IMR-90 (cell line): ENCODE results near the gene C3orf85. TPM values are rescaled to one million over a fixed set of nuclear protein-coding genes. Genes with fewer than 3 reads are reported as not detected.

ENCODE experiments used
- ATAC-seq: fragments of 200-7000 bp; cut with Tn5 transposase; 2 replicates; pipeline ENCODE4 v1.9.1; 2020; ENCODE audit warnings: low read depth, mild to moderate bottlenecking, moderate library complexity
- BruUV-seq: library from RNA; stranded (reverse); fragments of 400-500 nt; replicated peaks from 2 replicates; lab custom pipeline; 2021; lab: Mats Ljungman, UMichigan
- CTCF ChIA-PET: fragments of 300-600 bp; formaldehyde crosslinking; extraction: SDS; loops from one replicate; lab custom pipeline; 2021; ENCODE audit warnings: antibody characterized with exemption; lab: Yijun Ruan, JAX
- POLR2A ChIA-PET: fragments of 300-600 bp; sonication (Branson Sonifier 250); formaldehyde crosslinking; loops from one replicate; lab custom pipeline; 2022; ENCODE audit warnings: antibody characterized with exemption; ENCODE audit not compliant: unreplicated experiment; lab: Charles Lee
- DNase-seq: peaks from one replicate; pipeline ENCODE4 v3.0.0; 2013
- H2AFZ ChIP-seq: replicated peaks from 2 replicates; pipeline ENCODE3; 2013; ENCODE audit warnings: low read length, mild to moderate bottlenecking; ENCODE audit not compliant: poor library complexity
- H2AK5ac ChIP-seq: 2 replicates; pipeline ENCODE4 v1.6.1; 2013; ENCODE audit warnings: low read depth, low read length, inconsistent platforms
- H2AK9ac ChIP-seq: replicated peaks from 2 replicates; pipeline ENCODE3; 2013; ENCODE audit warnings: mild to moderate bottlenecking, low read depth, low read length, moderate library complexity; ENCODE audit not compliant: poor library complexity
- H2BK120ac ChIP-seq: 2 replicates; pipeline ENCODE4 v1.6.1; 2013; ENCODE audit warnings: low read depth, low read length, inconsistent platforms
- H2BK15ac ChIP-seq: 3 replicates; pipeline ENCODE4 v1.6.1; 2013; ENCODE audit warnings: low read depth, low read length, inconsistent platforms
- H2BK20ac ChIP-seq: 2 replicates; pipeline ENCODE4 v1.6.1; 2013; ENCODE audit warnings: low read depth, mild to moderate bottlenecking, inconsistent platforms, low read length, moderate library complexity
- H2BK5ac ChIP-seq: 2 replicates; pipeline ENCODE4 v1.6.1; 2013; ENCODE audit warnings: mild to moderate bottlenecking, low read depth, low read length, inconsistent platforms; ENCODE audit not compliant: poor library complexity, severe bottlenecking
- H3K14ac ChIP-seq: replicated peaks from 2 replicates; pipeline ENCODE4 v1.6.1; 2013; ENCODE audit warnings: low read depth, low read length, inconsistent platforms
- H3K18ac ChIP-seq: 2 replicates; pipeline ENCODE4 v1.6.1; 2013; ENCODE audit warnings: low read depth, low read length, control low read depth
- H3K23ac ChIP-seq: 2 replicates; pipeline ENCODE4 v1.6.1; 2013; ENCODE audit warnings: low read depth, low read length, inconsistent platforms
- H3K27ac ChIP-seq: 2 replicates; pipeline ENCODE4 v1.5.1; 2013; ENCODE audit warnings: mild to moderate bottlenecking, control low read depth, low read length; ENCODE audit not compliant: insufficient read depth
- H3K27me3 ChIP-seq: 2 replicates; pipeline ENCODE4 v1.6.1; 2013; ENCODE audit warnings: low read length; ENCODE audit not compliant: control insufficient read depth, insufficient read depth
- H3K36me3 ChIP-seq: 2 replicates; pipeline ENCODE4 v1.6.1; 2013; ENCODE audit warnings: low read length, mixed read lengths; ENCODE audit not compliant: control insufficient read depth, insufficient read depth
- H3K4ac ChIP-seq: 2 replicates; pipeline ENCODE4 v1.6.1; 2013; ENCODE audit warnings: low read depth, low read length, inconsistent platforms
- H3K4me1 ChIP-seq: 2 replicates; pipeline ENCODE4 v1.6.1; 2013; ENCODE audit warnings: low read length, mixed read lengths; ENCODE audit not compliant: control insufficient read depth, insufficient read depth
- H3K4me2 ChIP-seq: 2 replicates; pipeline ENCODE4 v1.6.1; 2013; ENCODE audit warnings: low read depth, mild to moderate bottlenecking, control low read depth, low read length, moderate library complexity
- H3K4me3 ChIP-seq: 2 replicates; pipeline ENCODE4 v1.5.1; 2013; ENCODE audit warnings: low read depth, mild to moderate bottlenecking, control low read depth, low read length, moderate library complexity; ENCODE audit not compliant: insufficient read depth
- H3K56ac ChIP-seq: 2 replicates; pipeline ENCODE4 v1.6.1; 2013; ENCODE audit warnings: low read length, inconsistent platforms; ENCODE audit not compliant: insufficient read depth; ENCODE audit errors: extremely low read depth
- H3K79me1 ChIP-seq, 2 experiments: 2 replicates each; pipeline ENCODE4 v1.6.1; 2013; ENCODE audit warnings: low read length in 2 of 2, inconsistent platforms in 1 of 2, low read depth in 1 of 2
- H3K9ac ChIP-seq: 2 replicates; pipeline ENCODE4 v1.6.1; 2013; ENCODE audit warnings: low read depth, low read length, control low read depth
- H3K9me1 ChIP-seq: 2 replicates; pipeline ENCODE4 v1.6.1; 2013; ENCODE audit warnings: low read length, inconsistent platforms; ENCODE audit not compliant: insufficient read depth
- H3K9me3 ChIP-seq: 2 replicates; pipeline ENCODE4 v1.6.1; 2013; ENCODE audit warnings: low read length; ENCODE audit not compliant: control insufficient read depth, insufficient read depth
- H4K20me1 ChIP-seq: 2 replicates; pipeline ENCODE4 v1.6.1; 2013; ENCODE audit warnings: low read length, inconsistent platforms; ENCODE audit not compliant: insufficient read depth
- H4K5ac ChIP-seq: 2 replicates; pipeline ENCODE4 v1.6.1; 2013; ENCODE audit warnings: mild to moderate bottlenecking, low read depth, low read length, control low read depth
- H4K8ac ChIP-seq, 2 experiments: 2 replicates each; pipeline ENCODE4 v1.6.1; 2013; ENCODE audit warnings: low read depth in 2 of 2, low read length in 2 of 2, control low read depth in 1 of 2, inconsistent platforms in 1 of 2
- H4K91ac ChIP-seq: 2 replicates; pipeline ENCODE4 v1.6.1; 2013; ENCODE audit warnings: low read depth, low read length, inconsistent platforms; ENCODE audit not compliant: insufficient read depth
- RFX5 ChIP-seq: IDR thresholded peaks from 2 replicates; pipeline ENCODE4 v1.8.0; 2012; ENCODE audit warnings: low read depth, mild to moderate bottlenecking, low read length, moderate library complexity
- WGBS, 2 experiments: methylation state at CpG; one replicate each; pipeline versions ENCODE4 v1.1.5 to v1.1.7; 2013; ENCODE audit warnings: missing lambda C conversion rate in 2 of 2; ENCODE audit not compliant: insufficient read length in 1 of 2; ENCODE audit errors: extremely low coverage in 2 of 2; 5-methylcytosine and 5-hydroxymethylcytosine counted together
- dilution Hi-C: fragments of 300-500 bp; cut with HindIII; formaldehyde crosslinking; loops from one replicate; pipeline ENCODE4 v1.14.3; 2018; ENCODE audit warnings: low sequenced_read_pairs; ENCODE audit not compliant: unreplicated experiment
- in situ Hi-C: fragments of 300-500 bp; cut with MboI; formaldehyde crosslinking; loops from 3 replicates; pipeline ENCODE4 v1.14.3; 2019; ENCODE audit warnings: low sequenced_read_pairs, inconsistent platforms, mixed read lengths
- intact Hi-C: fragments of 100-400 bp; cut with micrococcal nuclease; formaldehyde crosslinking; loops from 2 replicates; pipeline ENCODE4 v1.10.0; 2022
- polyA plus RNA-seq, 3 experiments: library from polyadenylated mRNA; depleted of rRNA; stranded (reverse); fragments of >200 nt; gene quantifications; 2 replicates each; pipeline ENCODE4 v1.2.3, GENCODE V29; 2012; ENCODE audit warnings: low replicate concordance in 1 of 3
- total RNA-seq: library from RNA; depleted of rRNA; stranded (reverse); fragments of >200 nt; gene quantifications from 2 replicates; pipeline ENCODE4 v1.2.3, GENCODE V29; 2012

Gene C3orf85
- total and polyA plus RNA-seq, 2 of the 4 experiments (the other 2 are of a cell fraction): not detected

DNA sequence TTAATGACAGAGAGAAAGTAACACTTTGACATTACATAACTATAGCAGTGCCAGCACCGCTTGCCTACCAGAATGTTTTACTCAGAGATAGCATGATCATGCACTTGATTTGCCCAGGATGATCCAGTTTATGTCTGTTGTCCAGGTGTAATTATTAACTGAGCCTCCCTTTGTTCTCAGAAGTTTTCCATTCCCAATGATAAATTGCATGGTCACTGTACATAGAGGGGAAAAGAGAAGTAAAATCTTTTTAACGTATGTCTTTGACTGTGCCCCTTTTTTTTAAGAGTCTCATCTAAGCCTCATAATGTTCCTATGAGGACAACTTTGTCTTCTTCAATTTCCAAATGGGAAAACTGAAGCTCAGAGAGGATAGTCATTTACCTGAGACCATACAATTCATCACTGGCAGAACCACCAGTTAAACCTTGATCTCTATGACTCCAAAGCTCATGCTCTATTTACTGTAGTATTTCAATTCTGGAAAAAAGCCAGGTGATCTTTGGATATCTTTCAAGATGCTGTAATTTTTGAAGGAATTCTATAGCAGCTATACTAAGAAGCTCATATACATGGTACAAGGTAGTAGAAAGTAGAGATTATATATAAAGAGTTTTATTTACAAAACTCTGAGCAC, 25.1 kb downstream of the C3orf85 start:
- no peak overlapping the region for H2BK20ac ChIP-seq
- whole genome bisulfite sequencing, 2 experiments: no CpG with 5 or more reads among the region's 2 CpGs
- H4K8ac ChIP-seq: no peak overlapping the region
- POLR2A ChIA-PET: no interaction called here
- no peak overlapping the region for H3K14ac ChIP-seq
- DNase-seq (no peak), ATAC-seq (no peak)
- BruUV-seq: no TSS peak
- H3K4me3 ChIP-seq: no peak overlapping the region
- no peaks in the 10 kb centered on the region for H3K27me3 ChIP-seq
- H3K4me1 ChIP-seq: no peaks in the 10 kb centered on the region
- no peak overlapping the region for H2AK5ac ChIP-seq
- H4K5ac ChIP-seq: no peak overlapping the region
- no peak overlapping the region for H3K9ac ChIP-seq
- H3K9me3 ChIP-seq: no peaks in the 10 kb centered on the region
- no peak overlapping the region for H2BK5ac ChIP-seq
- no peaks in the 10 kb centered on the region for H3K79me1 ChIP-seq
- no peak overlapping the region for H3K4me2 ChIP-seq
- H4K20me1 ChIP-seq: no peaks in the 10 kb centered on the region
- in situ Hi-C loops (no loop called here), dilution Hi-C loops (no loop called here), intact Hi-C loops (no loop called here)
- no peak for TF ChIP-seq RFX5
- no peak overlapping the region for H3K27ac ChIP-seq
- H2BK15ac ChIP-seq: no peak overlapping the region
- no peak overlapping the region for H2AFZ ChIP-seq
- H3K36me3 ChIP-seq: no peaks in the 10 kb centered on the region
- H3K18ac ChIP-seq: no peak overlapping the region
- H3K56ac ChIP-seq: no peak overlapping the region
- no peak overlapping the region for H2BK120ac ChIP-seq
- no peaks in the 10 kb centered on the region for H3K9me1 ChIP-seq
- H3K4ac ChIP-seq: no peak overlapping the region
- no peak overlapping the region for H3K23ac ChIP-seq
- no peak overlapping the region for H4K91ac ChIP-seq
- CTCF ChIA-PET: no interaction called here
- no peak overlapping the region for H2AK9ac ChIP-seq
